RWPE2 (cell line): Measurements from ENCODE around the gene WDR43.

Source experiments
- ATAC-seq: fragments of 200-7000 bp; cut with Tn5 transposase; 3 replicates; pipeline ENCODE4 v1.9.1; 2021; ENCODE audit warnings: low read depth
- DNase-seq: peaks from one replicate; pipeline ENCODE4 v3.0.0-alpha.2; 2020; ENCODE audit warnings: low spot score
- H3K27ac ChIP-seq: fragments of 450-650 bp; 2 replicates; pipeline ENCODE4 v1.5.1; 2017; ENCODE audit warnings: mild to moderate bottlenecking; ENCODE audit not compliant: poor library complexity, severe bottlenecking
- H3K27me3 ChIP-seq: fragments of 250-450 bp; sonication (Bioruptor Pico); 2 replicates; pipeline ENCODE4 v1.5.1; 2021; ENCODE audit warnings: mild to moderate bottlenecking, moderate library complexity; ENCODE audit not compliant: insufficient read depth, poor library complexity, severe bottlenecking
- H3K36me3 ChIP-seq: fragments of 250-450 bp; sonication (Bioruptor Pico); 2 replicates; pipeline ENCODE4 v1.5.1; 2020; ENCODE audit warnings: low read depth, mild to moderate bottlenecking, moderate library complexity
- H3K4me1 ChIP-seq: fragments of 250-450 bp; sonication (Bioruptor Pico); 2 replicates; pipeline ENCODE4 v1.5.1; 2021; ENCODE audit warnings: mild to moderate bottlenecking, moderate library complexity; ENCODE audit not compliant: insufficient read depth, poor library complexity, severe bottlenecking
- H3K4me3 ChIP-seq: fragments of 250-450 bp; sonication (Bioruptor Pico); 2 replicates; pipeline ENCODE4 v1.5.1; 2021; ENCODE audit warnings: mild to moderate bottlenecking, moderate library complexity; ENCODE audit not compliant: severe bottlenecking
- H3K9me3 ChIP-seq: fragments of 250-450 bp; sonication (Bioruptor Pico); 2 replicates; pipeline ENCODE4 v1.5.1; 2021; ENCODE audit warnings: mild to moderate bottlenecking, moderate library complexity; ENCODE audit not compliant: severe bottlenecking
- TF ChIP-seq, protein P1 (sequence below): fragments of 450-650 bp; IDR thresholded peaks from one replicate; pipeline ENCODE4 v1.5.1; 2017; ENCODE audit warnings: mild to moderate bottlenecking, moderate library complexity; ENCODE audit not compliant: poor library complexity, severe bottlenecking

The WDR43 gene

DNA sequence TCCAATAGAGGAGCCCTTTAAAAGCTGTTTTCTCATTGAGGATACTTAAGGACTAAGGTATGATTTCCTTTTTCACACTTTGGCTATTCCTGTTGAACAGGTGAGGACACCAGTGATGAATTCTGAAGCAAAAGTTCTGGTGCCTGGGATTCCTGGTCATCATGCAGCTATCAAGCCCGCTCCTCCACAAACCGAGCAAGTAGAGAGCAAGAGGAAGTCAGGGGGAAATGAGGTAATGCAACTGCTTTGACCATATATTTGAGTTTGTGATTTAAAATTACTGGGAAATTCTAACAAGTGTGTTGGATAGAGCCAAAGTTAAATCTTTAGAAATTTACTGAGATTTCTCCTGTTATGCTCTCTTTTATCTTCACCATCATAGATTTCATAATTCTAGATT, 33.0 kb downstream of the WDR43 start:
- Histone ChIP-seq H3K27me3 (no peaks in the 10 kb centered on the region), H3K9me3 (peaks cover 2% of the 10 kb centered on the region), H3K4me1 (peaks cover 19% of the 10 kb centered on the region), H3K36me3 (peaks cover 99% of the 10 kb centered on the region), H3K4me3 (no peak overlapping the region), H3K27ac (peak overlapping the region; percentile 14)
- TF ChIP-seq, protein P1, sequence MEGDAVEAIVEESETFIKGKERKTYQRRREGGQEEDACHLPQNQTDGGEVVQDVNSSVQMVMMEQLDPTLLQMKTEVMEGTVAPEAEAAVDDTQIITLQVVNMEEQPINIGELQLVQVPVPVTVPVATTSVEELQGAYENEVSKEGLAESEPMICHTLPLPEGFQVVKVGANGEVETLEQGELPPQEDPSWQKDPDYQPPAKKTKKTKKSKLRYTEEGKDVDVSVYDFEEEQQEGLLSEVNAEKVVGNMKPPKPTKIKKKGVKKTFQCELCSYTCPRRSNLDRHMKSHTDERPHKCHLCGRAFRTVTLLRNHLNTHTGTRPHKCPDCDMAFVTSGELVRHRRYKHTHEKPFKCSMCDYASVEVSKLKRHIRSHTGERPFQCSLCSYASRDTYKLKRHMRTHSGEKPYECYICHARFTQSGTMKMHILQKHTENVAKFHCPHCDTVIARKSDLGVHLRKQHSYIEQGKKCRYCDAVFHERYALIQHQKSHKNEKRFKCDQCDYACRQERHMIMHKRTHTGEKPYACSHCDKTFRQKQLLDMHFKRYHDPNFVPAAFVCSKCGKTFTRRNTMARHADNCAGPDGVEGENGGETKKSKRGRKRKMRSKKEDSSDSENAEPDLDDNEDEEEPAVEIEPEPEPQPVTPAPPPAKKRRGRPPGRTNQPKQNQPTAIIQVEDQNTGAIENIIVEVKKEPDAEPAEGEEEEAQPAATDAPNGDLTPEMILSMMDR, result no peak
- DNase-seq, result no peak
- ATAC-seq, result no peak

DNA sequence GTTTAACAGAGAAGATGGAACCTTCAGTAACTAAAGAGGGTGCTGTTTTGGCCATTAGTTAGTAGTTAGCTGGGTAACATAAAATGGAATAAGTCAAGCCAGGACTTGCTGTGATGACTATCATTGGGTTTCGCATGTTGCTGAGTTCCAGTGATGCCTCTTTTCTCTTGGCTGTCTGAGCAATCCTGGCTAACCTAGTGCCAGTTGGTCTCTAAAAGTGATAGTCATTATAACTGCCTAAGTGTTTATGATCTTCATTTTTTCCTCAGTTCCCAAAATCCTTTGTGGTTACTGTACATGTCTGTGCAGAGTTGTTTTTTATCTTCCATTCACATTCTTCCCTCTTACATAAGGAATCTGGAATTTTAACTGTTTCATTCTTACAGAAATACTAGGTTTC, 33.4 kb downstream of the WDR43 start:
- peaks cover 19% of the 10 kb centered on the region for H3K4me1 ChIP-seq
- peaks cover 2% of the 10 kb centered on the region for H3K9me3 ChIP-seq
- no peaks in the 10 kb centered on the region for H3K27me3 ChIP-seq
- TF ChIP-seq, protein P1, result no peak
- peaks cover 99% of the 10 kb centered on the region for H3K36me3 ChIP-seq
- H3K4me3 ChIP-seq, result no peak overlapping the region
- ATAC-seq (peak; percentile 84), DNase-seq (no peak)
- peak overlapping the region; percentile 14 for H3K27ac ChIP-seq

DNA sequence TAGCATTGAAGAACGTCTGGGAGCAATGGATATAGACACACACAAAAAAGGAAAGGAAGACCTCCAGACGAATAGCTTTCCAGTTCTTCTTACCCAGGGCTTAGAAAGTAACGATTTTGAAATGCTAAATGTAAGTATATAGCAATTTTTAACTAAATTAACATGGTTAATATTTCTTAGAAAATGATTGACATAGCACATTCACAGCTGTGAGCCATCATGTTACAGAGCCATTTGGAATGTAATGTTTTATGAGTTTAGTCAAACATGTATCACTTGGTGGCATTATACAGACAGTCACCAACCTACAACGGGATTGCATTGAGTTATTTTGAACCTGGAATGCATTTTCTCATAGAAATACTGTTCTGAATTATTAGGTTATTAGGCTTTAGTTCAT, 35.1 kb downstream of the WDR43 start:
- Histone ChIP-seq H3K27ac (no peak overlapping the region), H3K4me1 (peaks cover 19% of the 10 kb centered on the region), H3K27me3 (no peaks in the 10 kb centered on the region), H3K9me3 (no peaks in the 10 kb centered on the region), H3K4me3 (no peak overlapping the region), H3K36me3 (peaks cover 99% of the 10 kb centered on the region)
- DNase-seq, result no peak
- TF ChIP-seq, protein P1, result no peak
- no peak for ATAC-seq

DNA sequence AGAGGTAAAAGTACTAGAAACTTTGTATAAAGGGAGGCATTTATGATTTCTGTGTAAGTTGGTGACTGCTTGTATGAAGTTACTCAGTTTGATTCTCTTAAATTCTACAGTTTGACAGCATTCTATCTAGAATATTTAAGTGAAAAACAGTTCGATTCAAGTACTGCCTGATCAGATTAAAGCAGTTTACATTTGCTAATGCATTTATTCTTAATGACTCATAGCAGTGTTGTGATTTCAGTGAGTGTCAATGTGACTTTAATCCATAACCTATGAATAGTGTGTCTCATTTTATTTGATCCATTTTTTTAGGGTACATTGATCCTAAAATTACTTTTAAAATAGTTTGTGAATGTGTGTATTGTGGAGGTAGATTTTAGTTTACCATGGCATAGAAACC, 35.7 kb downstream of the WDR43 start:
- Histone ChIP-seq H3K4me3 (no peak overlapping the region), H3K36me3 (peaks cover 99% of the 10 kb centered on the region), H3K9me3 (no peaks in the 10 kb centered on the region), H3K27me3 (no peaks in the 10 kb centered on the region), H3K27ac (no peak overlapping the region), H3K4me1 (peaks cover 19% of the 10 kb centered on the region)
- ATAC-seq, result no peak
- no peak for DNase-seq
- TF ChIP-seq, protein P1, result no peak

DNA sequence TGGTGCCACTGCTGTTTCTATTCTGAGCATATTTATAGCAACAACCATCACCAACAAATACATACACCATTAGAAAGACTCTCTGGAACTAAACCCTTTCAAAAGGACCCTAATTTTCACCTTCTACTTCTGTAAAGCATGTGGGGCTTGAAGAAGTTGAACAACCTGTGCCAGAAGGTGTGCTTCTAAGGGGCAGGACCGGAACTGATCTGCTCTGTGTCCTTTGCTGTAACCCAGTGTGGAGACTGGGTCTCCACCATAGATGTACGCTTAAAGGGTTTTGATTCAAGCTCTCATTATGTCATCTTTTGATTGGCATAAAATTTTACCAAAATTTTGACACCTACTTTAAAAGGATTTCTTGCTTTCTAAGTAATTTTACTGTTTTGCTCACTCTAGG, 40.3 kb downstream of the WDR43 start:
- H3K9me3 ChIP-seq, result no peaks in the 10 kb centered on the region
- peaks cover 94% of the 10 kb centered on the region for H3K36me3 ChIP-seq
- TF ChIP-seq, protein P1, result no peak
- H3K27ac ChIP-seq, result no peak overlapping the region
- no peak overlapping the region for H3K4me3 ChIP-seq
- no peaks in the 10 kb centered on the region for H3K27me3 ChIP-seq
- ATAC-seq (no peak), DNase-seq (no peak)
- no peaks in the 10 kb centered on the region for H3K4me1 ChIP-seq
